RWPE2 (cell line): ENCODE results near the gene PAX4.
A peak's percentile ranks its signal among the peaks of the same experiment; 100 is the strongest.

Source experiments
- ATAC-seq: fragments of 200-7000 bp; cut with Tn5 transposase; 3 replicates; pipeline ENCODE4 v1.9.1; 2021; ENCODE audit warnings: low read depth
- DNase-seq: peaks from one replicate; pipeline ENCODE4 v3.0.0-alpha.2; 2020; ENCODE audit warnings: low spot score
- H3K27ac ChIP-seq: fragments of 450-650 bp; 2 replicates; pipeline ENCODE4 v1.5.1; 2017; ENCODE audit warnings: mild to moderate bottlenecking; ENCODE audit not compliant: poor library complexity, severe bottlenecking
- H3K27me3 ChIP-seq: fragments of 250-450 bp; sonication (Bioruptor Pico); 2 replicates; pipeline ENCODE4 v1.5.1; 2021; ENCODE audit warnings: mild to moderate bottlenecking, moderate library complexity; ENCODE audit not compliant: insufficient read depth, poor library complexity, severe bottlenecking
- H3K36me3 ChIP-seq: fragments of 250-450 bp; sonication (Bioruptor Pico); 2 replicates; pipeline ENCODE4 v1.5.1; 2020; ENCODE audit warnings: low read depth, mild to moderate bottlenecking, moderate library complexity
- H3K4me1 ChIP-seq: fragments of 250-450 bp; sonication (Bioruptor Pico); 2 replicates; pipeline ENCODE4 v1.5.1; 2021; ENCODE audit warnings: mild to moderate bottlenecking, moderate library complexity; ENCODE audit not compliant: insufficient read depth, poor library complexity, severe bottlenecking
- H3K4me3 ChIP-seq: fragments of 250-450 bp; sonication (Bioruptor Pico); 2 replicates; pipeline ENCODE4 v1.5.1; 2021; ENCODE audit warnings: mild to moderate bottlenecking, moderate library complexity; ENCODE audit not compliant: severe bottlenecking
- H3K9me3 ChIP-seq: fragments of 250-450 bp; sonication (Bioruptor Pico); 2 replicates; pipeline ENCODE4 v1.5.1; 2021; ENCODE audit warnings: mild to moderate bottlenecking, moderate library complexity; ENCODE audit not compliant: severe bottlenecking
- TF ChIP-seq, protein P1 (sequence below): fragments of 450-650 bp; IDR thresholded peaks from one replicate; pipeline ENCODE4 v1.5.1; 2017; ENCODE audit warnings: mild to moderate bottlenecking, moderate library complexity; ENCODE audit not compliant: poor library complexity, severe bottlenecking

The PAX4 gene

DNA sequence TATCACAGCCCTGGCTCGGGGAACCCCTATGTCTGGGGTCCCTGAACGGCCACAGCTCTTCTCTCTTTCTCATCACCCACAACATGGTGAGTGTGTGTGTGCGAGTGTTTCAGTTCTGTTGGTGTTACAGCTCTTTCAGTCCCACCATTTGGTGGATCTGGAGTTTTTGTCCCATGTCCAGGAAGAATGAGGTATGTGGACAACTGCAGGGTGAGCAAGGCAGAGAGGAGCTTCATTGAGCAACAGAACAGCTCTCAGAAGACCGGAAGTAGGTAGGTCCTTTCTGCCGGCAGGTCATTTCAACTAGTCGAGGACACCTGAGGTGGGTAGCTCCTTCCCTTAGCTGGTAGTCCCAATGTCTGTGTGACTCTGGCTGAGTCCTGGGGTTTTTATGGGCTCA, 9.5 kb downstream of the PAX4 start:
- DNase-seq (no peak), ATAC-seq (no peak)
- H3K27ac ChIP-seq: no peak overlapping the region
- H3K4me3 ChIP-seq: no peak overlapping the region
- peaks cover 2% of the 10 kb centered on the region for H3K9me3 ChIP-seq
- H3K36me3 ChIP-seq: no peaks in the 10 kb centered on the region
- no peaks in the 10 kb centered on the region for H3K4me1 ChIP-seq
- no peaks in the 10 kb centered on the region for H3K27me3 ChIP-seq
- TF ChIP-seq, protein P1, sequence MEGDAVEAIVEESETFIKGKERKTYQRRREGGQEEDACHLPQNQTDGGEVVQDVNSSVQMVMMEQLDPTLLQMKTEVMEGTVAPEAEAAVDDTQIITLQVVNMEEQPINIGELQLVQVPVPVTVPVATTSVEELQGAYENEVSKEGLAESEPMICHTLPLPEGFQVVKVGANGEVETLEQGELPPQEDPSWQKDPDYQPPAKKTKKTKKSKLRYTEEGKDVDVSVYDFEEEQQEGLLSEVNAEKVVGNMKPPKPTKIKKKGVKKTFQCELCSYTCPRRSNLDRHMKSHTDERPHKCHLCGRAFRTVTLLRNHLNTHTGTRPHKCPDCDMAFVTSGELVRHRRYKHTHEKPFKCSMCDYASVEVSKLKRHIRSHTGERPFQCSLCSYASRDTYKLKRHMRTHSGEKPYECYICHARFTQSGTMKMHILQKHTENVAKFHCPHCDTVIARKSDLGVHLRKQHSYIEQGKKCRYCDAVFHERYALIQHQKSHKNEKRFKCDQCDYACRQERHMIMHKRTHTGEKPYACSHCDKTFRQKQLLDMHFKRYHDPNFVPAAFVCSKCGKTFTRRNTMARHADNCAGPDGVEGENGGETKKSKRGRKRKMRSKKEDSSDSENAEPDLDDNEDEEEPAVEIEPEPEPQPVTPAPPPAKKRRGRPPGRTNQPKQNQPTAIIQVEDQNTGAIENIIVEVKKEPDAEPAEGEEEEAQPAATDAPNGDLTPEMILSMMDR: no peak

DNA sequence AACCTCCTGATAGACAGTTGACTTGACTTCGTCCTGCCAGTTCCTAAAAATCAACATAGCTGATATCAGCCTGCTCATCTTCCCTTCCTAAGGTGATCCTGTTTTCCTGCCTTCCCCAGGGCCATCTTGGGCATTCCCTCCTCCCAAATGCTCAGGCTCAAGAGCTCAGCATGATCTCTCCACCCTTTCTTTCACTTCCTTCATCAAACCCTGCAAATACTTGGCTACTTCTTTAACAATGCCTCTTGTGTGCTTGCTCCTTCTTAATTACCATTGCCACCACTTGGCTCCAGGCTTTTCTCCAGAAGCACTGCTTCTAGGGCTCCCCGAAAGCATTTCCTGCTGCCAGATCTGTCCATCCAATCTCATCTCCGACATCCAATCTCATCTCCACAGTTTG, 17.1 kb downstream of the PAX4 start:
- Histone ChIP-seq H3K27me3 (no peaks in the 10 kb centered on the region), H3K4me1 (no peaks in the 10 kb centered on the region), H3K36me3 (no peaks in the 10 kb centered on the region), H3K9me3 (no peaks in the 10 kb centered on the region), H3K27ac (no peak overlapping the region), H3K4me3 (no peak overlapping the region)
- DNase-seq (no peak), ATAC-seq (no peak)
- TF ChIP-seq, protein P1: no peak

GRCh38 chr7:127598318-127598717, 19.6 kb downstream of the PAX4 start:
- no peak overlapping the region for H3K4me3 ChIP-seq
- TF ChIP-seq, protein P1: peak; percentile 26
- H3K36me3 ChIP-seq: no peaks in the 10 kb centered on the region
- DNase-seq: no peak
- no peaks in the 10 kb centered on the region for H3K9me3 ChIP-seq
- H3K4me1 ChIP-seq: no peaks in the 10 kb centered on the region
- ATAC-seq: no peak
- no peak overlapping the region for H3K27ac ChIP-seq
- H3K27me3 ChIP-seq: no peaks in the 10 kb centered on the region

DNA sequence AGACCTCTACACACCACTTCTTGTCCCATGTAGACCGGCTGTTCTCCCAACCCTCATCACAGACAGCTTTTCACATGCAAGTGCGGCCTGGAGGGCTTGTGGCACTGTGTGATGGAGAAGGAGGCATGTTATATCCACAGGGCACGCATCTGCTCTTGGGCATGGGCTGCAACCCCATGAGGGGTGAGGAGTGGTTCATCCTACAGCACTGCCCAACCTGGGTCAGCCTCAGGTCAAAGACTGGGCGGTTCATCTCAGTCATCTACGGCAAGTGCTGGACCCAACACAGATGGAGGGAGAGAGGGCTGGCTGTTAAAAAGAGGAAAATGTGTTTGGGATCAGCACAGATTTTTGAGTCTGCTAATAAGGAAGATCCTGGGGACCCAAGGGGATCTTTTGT, 22.2 kb downstream of the PAX4 start:
- Histone ChIP-seq H3K36me3 (peaks cover 5% of the 10 kb centered on the region), H3K4me1 (no peaks in the 10 kb centered on the region), H3K27ac (no peak overlapping the region), H3K4me3 (no peak overlapping the region), H3K27me3 (no peaks in the 10 kb centered on the region), H3K9me3 (no peaks in the 10 kb centered on the region)
- TF ChIP-seq, protein P1: no peak
- ATAC-seq: no peak
- DNase-seq: no peak

- DNase-seq (no peak), ATAC-seq (no peak)
- H3K27ac ChIP-seq: no peak overlapping the region
- no peaks in the 10 kb centered on the region for H3K9me3 ChIP-seq
- H3K27me3 ChIP-seq: no peaks in the 10 kb centered on the region
- no peak overlapping the region for H3K4me3 ChIP-seq
- peaks cover 16% of the 10 kb centered on the region for H3K36me3 ChIP-seq
- TF ChIP-seq, protein P1: no peak
- no peaks in the 10 kb centered on the region for H3K4me1 ChIP-seq
These were observed 23.5 kb downstream of the PAX4 start for GRCh38 chr7:127594490-127594889.
